Uterus (tissue), 4 donors: ENCODE data around the gene HOXD8. TPM values are rescaled to one million over a fixed set of nuclear protein-coding genes. Genes with fewer than 3 reads are reported as not detected.

Source experiments
- DNase-seq, 2 donors: peaks; one replicate each; pipeline ENCODE4 v3.0.0-alpha.2; 2019 to 2020
- H3K27ac ChIP-seq, 2 donors: fragments of 200-600 bp; sonication (generic); 1 replicate in 1 of 2; 2 replicates in 1 of 2; pipeline ENCODE4 v1.5.1; 2016 to 2018
- H3K27me3 ChIP-seq, 2 donors: fragments of 200-600 bp; sonication (generic); one replicate each; pipeline ENCODE4 v1.5.1; 2018 to 2019; ENCODE audit warnings: control low read depth in 1 of 2
- H3K36me3 ChIP-seq, 2 donors: fragments of 200-600 bp; sonication (generic); one replicate each; pipeline ENCODE4 v1.5.1; 2019; ENCODE audit warnings: control low read depth in 1 of 2
- H3K4me1 ChIP-seq, 2 donors: fragments of 200-600 bp; sonication (generic); one replicate each; pipeline ENCODE4 v1.5.1; 2018 to 2019; ENCODE audit warnings: control low read depth in 1 of 2
- H3K4me3 ChIP-seq, 2 donors: fragments of 200-600 bp; sonication (generic); 1 replicate in 1 of 2; 2 replicates in 1 of 2; pipeline ENCODE4 v1.5.1; 2018 to 2019; ENCODE audit warnings: mild to moderate bottlenecking in 1 of 2
- H3K9me3 ChIP-seq, 2 donors: fragments of 200-600 bp; sonication (generic); one replicate each; pipeline ENCODE4 v1.5.1; 2019; ENCODE audit warnings: control low read depth in 1 of 2
- POLR2A ChIP-seq, 2 donors: fragments of 450-650 bp; IDR thresholded peaks; one replicate each; pipeline ENCODE4 v1.6.1; 2016; ENCODE audit warnings: antibody characterized with exemption in 2 of 2, mild to moderate bottlenecking in 1 of 2, moderate library complexity in 1 of 2
- intact Hi-C: fragments of 100-400 bp; cut with DNase I; formaldehyde crosslinking; loops from one replicate; pipeline ENCODE4 v1.15.1; 2023; ENCODE audit warnings: low total_unique reads
- total RNA-seq, 4 donors: library from RNA; depleted of rRNA in 3 of 4; stranded (reverse); fragments of >200 nt in 3 of 4; gene quantifications; one replicate each; pipeline versions ENCODE4 v1.1.0 to v1.2.4, GENCODE V29; 2014 to 2023
- TF ChIP-seq, protein P1 (sequence below), 4 experiments: fragments of 200-600 bp in 2 of 4; fragments of 450-650 bp in 2 of 4; sonication (generic) in 2 of 4; IDR thresholded peaks; one replicate each; pipeline ENCODE4 v1.5.1; 2016 to 2019; ENCODE audit warnings: antibody characterized with exemption in 4 of 4, mild to moderate bottlenecking in 2 of 4, moderate library complexity in 1 of 4
- donor health status: DM: yes; HTN: yes; CAD: no.

The HOXD8 gene
- total RNA-seq, 4 donors from 2014 or later: 25.8 to 75.6 (median 48.0) TPM

DNA sequence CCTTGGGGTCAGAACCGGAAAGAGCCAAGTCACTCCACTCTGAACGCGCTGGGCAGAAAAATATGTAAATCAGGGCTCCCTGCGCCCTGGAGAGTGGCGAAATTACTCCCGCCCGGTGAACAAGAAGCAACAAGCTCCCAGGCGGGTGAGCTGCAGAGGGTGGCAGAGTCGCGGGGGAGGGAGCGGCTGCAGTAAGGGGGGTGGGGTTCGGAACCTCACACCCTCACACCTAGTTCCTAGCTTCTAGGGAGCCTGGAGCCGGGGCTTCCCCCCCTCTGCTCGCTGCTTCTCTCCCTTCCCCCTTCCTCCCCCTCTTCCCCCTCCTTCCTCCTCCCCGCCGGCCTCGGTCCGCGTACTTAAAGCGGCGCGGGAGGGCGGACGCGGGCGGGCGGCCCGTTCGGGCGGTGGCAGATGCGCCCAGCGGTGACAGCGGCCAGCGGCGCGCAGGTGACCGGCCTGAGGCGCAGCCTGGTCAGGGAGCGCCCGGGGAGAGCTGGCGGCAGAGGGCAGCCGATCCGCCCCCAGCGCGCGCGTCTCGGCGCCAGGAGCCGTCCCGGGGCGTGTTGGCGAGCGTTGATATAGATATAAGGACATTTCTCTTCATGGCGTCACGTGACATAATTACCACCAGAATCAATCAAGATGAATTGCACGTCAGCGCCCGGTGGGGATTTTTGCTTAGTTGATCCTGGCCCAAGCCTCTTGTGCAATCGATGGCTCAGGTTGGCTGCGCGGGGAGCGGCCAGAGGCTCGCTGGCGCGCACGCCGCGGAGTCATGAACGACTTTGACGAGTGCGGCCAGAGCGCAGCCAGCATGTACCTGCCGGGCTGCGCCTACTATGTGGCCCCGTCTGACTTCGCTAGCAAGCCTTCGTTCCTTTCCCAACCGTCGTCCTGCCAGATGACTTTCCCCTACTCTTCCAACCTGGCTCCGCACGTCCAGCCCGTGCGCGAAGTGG is 22.6 kb upstream of the HOXD8 start, which contains the start of gene HOXD11:
HOXD11 (plus strand) TSS at position 700 of the 959 bp plus-strand sequence; CDS start at position 776, 76 bp downstream.
- Histone ChIP-seq H3K27ac (peak within 1 kb of the TSS; percentile 98 to 99), H3K4me1 (peaks cover 0 to 8% of the 10 kb centered on the region in 2 donors), H3K9me3 (no peaks in the 10 kb centered on the region), H3K36me3 (no peaks in the 10 kb centered on the region), H3K4me3 (peak within 1 kb of the TSS; percentile 44 to 51), H3K27me3 (peaks cover 0 to 3% of the 10 kb centered on the region in 2 donors)
- intact Hi-C loops: no loop called here
- peak; percentile 80 to 88 for DNase-seq
- peak in 1 of 2 donors; percentile 56 for TF ChIP-seq POLR2A (IDR thresholded peaks at IDR 0.05)
- TF ChIP-seq, protein P1, sequence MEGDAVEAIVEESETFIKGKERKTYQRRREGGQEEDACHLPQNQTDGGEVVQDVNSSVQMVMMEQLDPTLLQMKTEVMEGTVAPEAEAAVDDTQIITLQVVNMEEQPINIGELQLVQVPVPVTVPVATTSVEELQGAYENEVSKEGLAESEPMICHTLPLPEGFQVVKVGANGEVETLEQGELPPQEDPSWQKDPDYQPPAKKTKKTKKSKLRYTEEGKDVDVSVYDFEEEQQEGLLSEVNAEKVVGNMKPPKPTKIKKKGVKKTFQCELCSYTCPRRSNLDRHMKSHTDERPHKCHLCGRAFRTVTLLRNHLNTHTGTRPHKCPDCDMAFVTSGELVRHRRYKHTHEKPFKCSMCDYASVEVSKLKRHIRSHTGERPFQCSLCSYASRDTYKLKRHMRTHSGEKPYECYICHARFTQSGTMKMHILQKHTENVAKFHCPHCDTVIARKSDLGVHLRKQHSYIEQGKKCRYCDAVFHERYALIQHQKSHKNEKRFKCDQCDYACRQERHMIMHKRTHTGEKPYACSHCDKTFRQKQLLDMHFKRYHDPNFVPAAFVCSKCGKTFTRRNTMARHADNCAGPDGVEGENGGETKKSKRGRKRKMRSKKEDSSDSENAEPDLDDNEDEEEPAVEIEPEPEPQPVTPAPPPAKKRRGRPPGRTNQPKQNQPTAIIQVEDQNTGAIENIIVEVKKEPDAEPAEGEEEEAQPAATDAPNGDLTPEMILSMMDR (IDR thresholded peaks at IDR 0.05): no peak

DNA sequence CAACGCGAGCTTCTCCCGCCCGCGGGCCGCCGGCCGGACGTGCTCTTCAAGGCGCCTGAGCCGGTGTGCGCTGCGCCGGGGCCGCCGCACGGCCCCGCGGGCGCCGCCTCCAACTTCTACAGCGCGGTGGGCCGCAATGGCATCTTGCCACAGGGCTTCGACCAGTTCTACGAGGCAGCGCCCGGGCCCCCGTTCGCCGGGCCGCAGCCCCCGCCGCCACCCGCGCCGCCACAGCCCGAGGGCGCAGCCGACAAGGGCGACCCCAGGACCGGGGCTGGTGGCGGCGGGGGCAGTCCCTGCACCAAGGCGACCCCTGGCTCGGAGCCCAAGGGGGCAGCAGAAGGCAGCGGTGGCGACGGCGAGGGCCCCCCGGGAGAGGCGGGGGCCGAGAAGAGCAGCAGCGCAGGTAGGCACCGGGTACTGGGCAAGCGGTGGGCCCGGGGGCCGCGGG is 21.7 kb upstream of the HOXD8 start:
- peak; percentile 45 to 56 for DNase-seq
- Histone ChIP-seq H3K4me1 (peaks cover 0 to 8% of the 10 kb centered on the region in 2 donors), H3K9me3 (no peaks in the 10 kb centered on the region), H3K27me3 (peaks cover 0 to 3% of the 10 kb centered on the region in 2 donors), H3K36me3 (no peaks in the 10 kb centered on the region), H3K27ac (peak overlapping the region; percentile 98 to 99), H3K4me3 (peak overlapping the region; percentile 44 to 51)
- TF ChIP-seq POLR2A (IDR thresholded peaks at IDR 0.05): no peak
- TF ChIP-seq, protein P1 (IDR thresholded peaks at IDR 0.05): no peak
- intact Hi-C loops: no loop called here

DNA sequence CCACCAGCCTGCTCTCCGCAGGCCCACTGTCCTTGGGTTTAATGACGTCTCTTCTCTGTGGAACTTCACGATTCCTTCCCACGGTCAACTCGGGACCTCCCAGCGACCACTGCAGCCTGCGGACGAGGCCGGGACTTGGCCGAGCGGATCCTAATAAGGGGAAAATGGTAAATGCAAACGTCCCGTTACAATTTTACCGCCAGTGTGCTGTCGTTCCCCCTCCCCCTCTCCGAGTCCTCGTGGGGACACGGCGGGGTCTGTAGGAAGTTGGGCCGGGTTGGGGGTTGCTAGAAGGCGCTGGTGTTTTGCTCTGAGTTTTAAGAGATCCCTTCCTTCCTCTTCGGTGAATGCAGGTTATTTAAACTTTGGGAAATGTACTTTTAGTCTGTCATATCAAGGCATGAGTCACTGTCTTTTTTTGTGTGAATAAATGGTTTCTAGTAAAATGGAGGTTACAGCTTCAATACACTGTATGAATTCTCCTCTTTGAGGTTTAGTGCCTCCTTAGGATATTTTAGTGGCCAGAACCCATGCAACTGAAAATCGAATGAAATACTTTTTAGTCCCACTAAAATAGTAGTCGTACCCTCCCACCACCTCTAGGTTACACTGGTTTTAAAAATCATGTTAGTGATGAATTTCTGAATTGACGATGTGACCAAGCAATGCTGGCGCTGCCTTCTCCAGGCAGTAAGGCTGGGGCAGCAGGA is 20.2 kb upstream of the HOXD8 start:
- DNase-seq: no peak
- peak overlapping the region; percentile 44 to 51 for H3K4me3 ChIP-seq
- peaks cover 0 to 3% of the 10 kb centered on the region in 2 donors for H3K27me3 ChIP-seq
- H3K27ac ChIP-seq: peak overlapping the region; percentile 98 to 99
- intact Hi-C loops: no loop called here
- H3K9me3 ChIP-seq: no peaks in the 10 kb centered on the region
- no peaks in the 10 kb centered on the region for H3K36me3 ChIP-seq
- TF ChIP-seq, protein P1 (IDR thresholded peaks at IDR 0.05): peak in 1 of 4 experiments; percentile 8
- no peak for TF ChIP-seq POLR2A (IDR thresholded peaks at IDR 0.05)
- peaks cover 0 to 8% of the 10 kb centered on the region in 2 donors for H3K4me1 ChIP-seq

DNA sequence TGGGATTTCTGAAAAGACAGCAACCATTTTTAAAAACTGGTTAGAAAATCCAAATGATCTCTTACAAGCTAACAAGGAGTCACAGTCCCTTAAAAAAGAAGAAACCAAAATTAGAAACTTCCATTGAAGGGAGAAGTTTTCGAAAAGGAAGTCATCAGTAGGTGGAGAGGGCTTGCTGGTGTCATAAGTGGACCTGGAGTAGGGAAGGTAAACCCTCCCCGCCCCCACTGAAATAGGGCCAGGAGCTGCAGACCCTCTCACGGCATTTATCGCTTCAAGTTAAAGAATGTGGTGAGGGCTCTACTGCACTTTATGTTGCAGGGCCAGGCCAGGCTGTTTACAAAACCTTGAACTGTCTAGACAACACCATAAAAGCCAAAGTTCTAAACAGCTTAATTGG is 19.6 kb upstream of the HOXD8 start:
- H3K4me3 ChIP-seq: peak overlapping the region; percentile 44 to 51
- DNase-seq: no peak
- no peaks in the 10 kb centered on the region for H3K9me3 ChIP-seq
- H3K36me3 ChIP-seq: no peaks in the 10 kb centered on the region
- H3K4me1 ChIP-seq: peaks cover 0 to 8% of the 10 kb centered on the region in 2 donors
- intact Hi-C loops: no loop called here
- H3K27ac ChIP-seq: peak overlapping the region; percentile 98 to 99
- no peak for TF ChIP-seq POLR2A (IDR thresholded peaks at IDR 0.05)
- TF ChIP-seq, protein P1 (IDR thresholded peaks at IDR 0.05): no peak
- H3K27me3 ChIP-seq: peaks cover 0 to 3% of the 10 kb centered on the region in 2 donors
